IMR-90 (cell line): ENCODE results near the gene L3MBTL4. TPM values are rescaled to one million over a fixed set of nuclear protein-coding genes. Genes with fewer than 3 reads are reported as not detected.

Experiments used
- ATAC-seq: fragments of 200-7000 bp; cut with Tn5 transposase; 2 replicates; pipeline ENCODE4 v1.9.1; 2020; ENCODE audit warnings: low read depth, mild to moderate bottlenecking, moderate library complexity
- BruUV-seq: library from RNA; stranded (reverse); fragments of 400-500 nt; replicated peaks from 2 replicates; lab custom pipeline; 2021; lab: Mats Ljungman, UMichigan
- CTCF ChIA-PET: fragments of 300-600 bp; formaldehyde crosslinking; extraction: SDS; loops from one replicate; lab custom pipeline; 2021; ENCODE audit warnings: antibody characterized with exemption; lab: Yijun Ruan, JAX
- POLR2A ChIA-PET: fragments of 300-600 bp; sonication (Branson Sonifier 250); formaldehyde crosslinking; loops from one replicate; lab custom pipeline; 2022; ENCODE audit warnings: antibody characterized with exemption; ENCODE audit not compliant: unreplicated experiment; lab: Charles Lee
- DNase-seq: peaks from one replicate; pipeline ENCODE4 v3.0.0; 2013
- H2AFZ ChIP-seq: replicated peaks from 2 replicates; pipeline ENCODE3; 2013; ENCODE audit warnings: low read length, mild to moderate bottlenecking; ENCODE audit not compliant: poor library complexity
- H2AK5ac ChIP-seq: 2 replicates; pipeline ENCODE4 v1.6.1; 2013; ENCODE audit warnings: low read depth, low read length, inconsistent platforms
- H2AK9ac ChIP-seq: replicated peaks from 2 replicates; pipeline ENCODE3; 2013; ENCODE audit warnings: mild to moderate bottlenecking, low read depth, low read length, moderate library complexity; ENCODE audit not compliant: poor library complexity
- H2BK120ac ChIP-seq: 2 replicates; pipeline ENCODE4 v1.6.1; 2013; ENCODE audit warnings: low read depth, low read length, inconsistent platforms
- H2BK15ac ChIP-seq: 3 replicates; pipeline ENCODE4 v1.6.1; 2013; ENCODE audit warnings: low read depth, low read length, inconsistent platforms
- H2BK20ac ChIP-seq: 2 replicates; pipeline ENCODE4 v1.6.1; 2013; ENCODE audit warnings: low read depth, mild to moderate bottlenecking, inconsistent platforms, low read length, moderate library complexity
- H2BK5ac ChIP-seq: 2 replicates; pipeline ENCODE4 v1.6.1; 2013; ENCODE audit warnings: mild to moderate bottlenecking, low read depth, low read length, inconsistent platforms; ENCODE audit not compliant: poor library complexity, severe bottlenecking
- H3K14ac ChIP-seq: replicated peaks from 2 replicates; pipeline ENCODE4 v1.6.1; 2013; ENCODE audit warnings: low read depth, low read length, inconsistent platforms
- H3K18ac ChIP-seq: 2 replicates; pipeline ENCODE4 v1.6.1; 2013; ENCODE audit warnings: low read depth, low read length, control low read depth
- H3K23ac ChIP-seq: 2 replicates; pipeline ENCODE4 v1.6.1; 2013; ENCODE audit warnings: low read depth, low read length, inconsistent platforms
- H3K27ac ChIP-seq: 2 replicates; pipeline ENCODE4 v1.5.1; 2013; ENCODE audit warnings: mild to moderate bottlenecking, control low read depth, low read length; ENCODE audit not compliant: insufficient read depth
- H3K27me3 ChIP-seq: 2 replicates; pipeline ENCODE4 v1.6.1; 2013; ENCODE audit warnings: low read length; ENCODE audit not compliant: control insufficient read depth, insufficient read depth
- H3K36me3 ChIP-seq: 2 replicates; pipeline ENCODE4 v1.6.1; 2013; ENCODE audit warnings: low read length, mixed read lengths; ENCODE audit not compliant: control insufficient read depth, insufficient read depth
- H3K4ac ChIP-seq: 2 replicates; pipeline ENCODE4 v1.6.1; 2013; ENCODE audit warnings: low read depth, low read length, inconsistent platforms
- H3K4me1 ChIP-seq: 2 replicates; pipeline ENCODE4 v1.6.1; 2013; ENCODE audit warnings: low read length, mixed read lengths; ENCODE audit not compliant: control insufficient read depth, insufficient read depth
- H3K4me2 ChIP-seq: 2 replicates; pipeline ENCODE4 v1.6.1; 2013; ENCODE audit warnings: low read depth, mild to moderate bottlenecking, control low read depth, low read length, moderate library complexity
- H3K4me3 ChIP-seq: 2 replicates; pipeline ENCODE4 v1.5.1; 2013; ENCODE audit warnings: low read depth, mild to moderate bottlenecking, control low read depth, low read length, moderate library complexity; ENCODE audit not compliant: insufficient read depth
- H3K56ac ChIP-seq: 2 replicates; pipeline ENCODE4 v1.6.1; 2013; ENCODE audit warnings: low read length, inconsistent platforms; ENCODE audit not compliant: insufficient read depth; ENCODE audit errors: extremely low read depth
- H3K79me1 ChIP-seq, 2 experiments: 2 replicates each; pipeline ENCODE4 v1.6.1; 2013; ENCODE audit warnings: low read length in 2 of 2, inconsistent platforms in 1 of 2, low read depth in 1 of 2
- H3K9ac ChIP-seq: 2 replicates; pipeline ENCODE4 v1.6.1; 2013; ENCODE audit warnings: low read depth, low read length, control low read depth
- H3K9me1 ChIP-seq: 2 replicates; pipeline ENCODE4 v1.6.1; 2013; ENCODE audit warnings: low read length, inconsistent platforms; ENCODE audit not compliant: insufficient read depth
- H3K9me3 ChIP-seq: 2 replicates; pipeline ENCODE4 v1.6.1; 2013; ENCODE audit warnings: low read length; ENCODE audit not compliant: control insufficient read depth, insufficient read depth
- H4K20me1 ChIP-seq: 2 replicates; pipeline ENCODE4 v1.6.1; 2013; ENCODE audit warnings: low read length, inconsistent platforms; ENCODE audit not compliant: insufficient read depth
- H4K5ac ChIP-seq: 2 replicates; pipeline ENCODE4 v1.6.1; 2013; ENCODE audit warnings: mild to moderate bottlenecking, low read depth, low read length, control low read depth
- H4K8ac ChIP-seq, 2 experiments: 2 replicates each; pipeline ENCODE4 v1.6.1; 2013; ENCODE audit warnings: low read depth in 2 of 2, low read length in 2 of 2, control low read depth in 1 of 2, inconsistent platforms in 1 of 2
- H4K91ac ChIP-seq: 2 replicates; pipeline ENCODE4 v1.6.1; 2013; ENCODE audit warnings: low read depth, low read length, inconsistent platforms; ENCODE audit not compliant: insufficient read depth
- BHLHE40 ChIP-seq: fragments of 150-350 bp; IDR thresholded peaks from 2 replicates; pipeline ENCODE4 v1.6.1; 2016; ENCODE audit warnings: mild to moderate bottlenecking, low read depth, low read length
- CEBPB ChIP-seq: IDR thresholded peaks from 2 replicates; pipeline ENCODE4 v1.6.1; 2012; ENCODE audit warnings: low read depth, low read length, improper control_type of control experiment
- CHD1 ChIP-seq: IDR thresholded peaks from 2 replicates; pipeline ENCODE4 v1.6.1; 2012; ENCODE audit warnings: low read depth, low read length, improper control_type of control experiment
- FOS ChIP-seq: fragments of 150-350 bp; IDR thresholded peaks from 2 replicates; pipeline ENCODE4 v1.6.1; 2016; ENCODE audit warnings: low read depth, low read length
- MAFK ChIP-seq: IDR thresholded peaks from 2 replicates; pipeline ENCODE4 v1.6.1; 2012; ENCODE audit warnings: low read depth, low read length, improper control_type of control experiment
- MAZ ChIP-seq: IDR thresholded peaks from 2 replicates; pipeline ENCODE4 v1.6.1; 2012; ENCODE audit warnings: low read depth, mild to moderate bottlenecking, low read length, improper control_type of control experiment, moderate library complexity, borderline replicate concordance
- MXI1 ChIP-seq: IDR thresholded peaks from 2 replicates; pipeline ENCODE4 v1.6.1; 2012; ENCODE audit warnings: low read depth, mild to moderate bottlenecking, low read length, moderate library complexity, borderline replicate concordance
- NFE2L2 ChIP-seq: fragments of 150-350 bp; IDR thresholded peaks from 2 replicates; pipeline ENCODE4 v1.6.1; 2016; ENCODE audit warnings: low read depth, mild to moderate bottlenecking, low read length
- POLR2A ChIP-seq: IDR thresholded peaks from 2 replicates; pipeline ENCODE4 v1.6.1; 2012; ENCODE audit warnings: mild to moderate bottlenecking, low read depth, low read length
- RAD21 ChIP-seq: IDR thresholded peaks from 2 replicates; pipeline ENCODE4 v1.6.1; 2012; ENCODE audit warnings: low read length, improper control_type of control experiment
- RCOR1 ChIP-seq: IDR thresholded peaks from 2 replicates; pipeline ENCODE4 v1.6.1; 2012; ENCODE audit warnings: mild to moderate bottlenecking, low read length, improper control_type of control experiment; ENCODE audit not compliant: insufficient replicate concordance
- RFX5 ChIP-seq: IDR thresholded peaks from 2 replicates; pipeline ENCODE4 v1.8.0; 2012; ENCODE audit warnings: low read depth, mild to moderate bottlenecking, low read length, moderate library complexity
- SMC3 ChIP-seq: fragments of 150-350 bp; IDR thresholded peaks from 2 replicates; pipeline ENCODE4 v1.6.1; 2016; ENCODE audit warnings: low read depth, mild to moderate bottlenecking, antibody characterized with exemption, low read length, moderate library complexity
- USF2 ChIP-seq: fragments of 150-350 bp; IDR thresholded peaks from 2 replicates; pipeline ENCODE4 v1.6.1; 2017; ENCODE audit warnings: mild to moderate bottlenecking, antibody characterized with exemption, low read length, low read depth
- WGBS, 2 experiments: methylation state at CpG; one replicate each; pipeline versions ENCODE4 v1.1.5 to v1.1.7; 2013; ENCODE audit warnings: missing lambda C conversion rate in 2 of 2; ENCODE audit not compliant: insufficient read length in 1 of 2; ENCODE audit errors: extremely low coverage in 2 of 2; 5-methylcytosine and 5-hydroxymethylcytosine counted together
- dilution Hi-C: fragments of 300-500 bp; cut with HindIII; formaldehyde crosslinking; loops from one replicate; pipeline ENCODE4 v1.14.3; 2018; ENCODE audit warnings: low sequenced_read_pairs; ENCODE audit not compliant: unreplicated experiment
- in situ Hi-C: fragments of 300-500 bp; cut with MboI; formaldehyde crosslinking; loops from 3 replicates; pipeline ENCODE4 v1.14.3; 2019; ENCODE audit warnings: low sequenced_read_pairs, inconsistent platforms, mixed read lengths
- intact Hi-C: fragments of 100-400 bp; cut with micrococcal nuclease; formaldehyde crosslinking; loops from 2 replicates; pipeline ENCODE4 v1.10.0; 2022
- polyA plus RNA-seq, 3 experiments: library from polyadenylated mRNA; depleted of rRNA; stranded (reverse); fragments of >200 nt; gene quantifications; 2 replicates each; pipeline ENCODE4 v1.2.3, GENCODE V29; 2012; ENCODE audit warnings: low replicate concordance in 1 of 3
- total RNA-seq: library from RNA; depleted of rRNA; stranded (reverse); fragments of >200 nt; gene quantifications from 2 replicates; pipeline ENCODE4 v1.2.3, GENCODE V29; 2012
- TF ChIP-seq, protein P1 (sequence below): conservative IDR thresholded peaks from 2 replicates; pipeline ENCODE4 v1.5.1; 2012; ENCODE audit warnings: mild to moderate bottlenecking, low read depth, low read length, improper control_type of control experiment
- TF ChIP-seq, protein P2 (sequence below): fragments of 150-350 bp; IDR thresholded peaks from 2 replicates; pipeline ENCODE4 v1.6.1; 2016; ENCODE audit warnings: low read depth, mild to moderate bottlenecking, low read length, moderate library complexity, borderline replicate concordance

L3MBTL4 gene
- total and polyA plus RNA-seq, 2 of the 4 experiments (the other 2 are of a cell fraction): under 0.01 to 0.02 TPM

DNA sequence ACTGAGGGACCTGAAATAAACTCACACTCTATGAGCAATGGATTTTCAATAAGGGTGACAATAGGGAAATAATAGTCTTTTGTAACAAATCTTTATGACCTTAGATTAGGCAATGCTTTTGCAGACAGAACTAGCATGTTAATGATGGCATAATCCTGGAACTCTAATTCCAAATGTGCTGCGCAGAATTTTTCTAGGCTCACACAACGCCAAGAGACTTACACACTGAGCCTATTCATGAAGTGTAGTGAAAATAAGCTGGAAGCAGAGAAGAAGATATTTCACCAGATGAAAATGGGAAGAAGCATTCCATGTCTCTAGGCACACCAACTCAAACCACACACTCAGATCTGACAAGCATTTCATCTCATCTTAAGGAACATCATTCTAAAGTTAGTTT lies 178.5 kb downstream of the L3MBTL4 start:
- Histone ChIP-seq H3K9me3 (no peaks in the 10 kb centered on the region), H2AK9ac (no peak overlapping the region), H4K20me1 (no peaks in the 10 kb centered on the region), H4K8ac (no peak overlapping the region), H4K91ac (no peak overlapping the region), H2AFZ (no peak overlapping the region), H3K18ac (no peak overlapping the region), H3K23ac (no peak overlapping the region), H4K5ac (no peak overlapping the region), H2BK20ac (no peak overlapping the region), H3K9me1 (no peaks in the 10 kb centered on the region), H3K4me1 (no peaks in the 10 kb centered on the region), H3K4me2 (no peak overlapping the region), H2AK5ac (no peak overlapping the region), H2BK15ac (no peak overlapping the region), H2BK120ac (no peak overlapping the region), H3K79me1 (no peaks in the 10 kb centered on the region), H3K56ac (no peak overlapping the region), H3K27me3 (no peaks in the 10 kb centered on the region), H3K4ac (no peak overlapping the region), H3K27ac (no peak overlapping the region), H3K9ac (no peak overlapping the region), H3K14ac (no peak overlapping the region), H3K4me3 (no peak overlapping the region), H2BK5ac (no peak overlapping the region), H3K36me3 (no peaks in the 10 kb centered on the region)
- DNase-seq (no peak), ATAC-seq (no peak)
- TF ChIP-seq RAD21 (no peak), MXI1 (no peak), RCOR1 (no peak), SMC3 (no peak), USF2 (no peak), MAFK (no peak), CHD1 (no peak), MAZ (no peak), RFX5 (no peak), BHLHE40 (no peak), POLR2A (no peak), NFE2L2 (no peak), FOS (no peak), CEBPB (no peak)
- TF ChIP-seq, protein P1, sequence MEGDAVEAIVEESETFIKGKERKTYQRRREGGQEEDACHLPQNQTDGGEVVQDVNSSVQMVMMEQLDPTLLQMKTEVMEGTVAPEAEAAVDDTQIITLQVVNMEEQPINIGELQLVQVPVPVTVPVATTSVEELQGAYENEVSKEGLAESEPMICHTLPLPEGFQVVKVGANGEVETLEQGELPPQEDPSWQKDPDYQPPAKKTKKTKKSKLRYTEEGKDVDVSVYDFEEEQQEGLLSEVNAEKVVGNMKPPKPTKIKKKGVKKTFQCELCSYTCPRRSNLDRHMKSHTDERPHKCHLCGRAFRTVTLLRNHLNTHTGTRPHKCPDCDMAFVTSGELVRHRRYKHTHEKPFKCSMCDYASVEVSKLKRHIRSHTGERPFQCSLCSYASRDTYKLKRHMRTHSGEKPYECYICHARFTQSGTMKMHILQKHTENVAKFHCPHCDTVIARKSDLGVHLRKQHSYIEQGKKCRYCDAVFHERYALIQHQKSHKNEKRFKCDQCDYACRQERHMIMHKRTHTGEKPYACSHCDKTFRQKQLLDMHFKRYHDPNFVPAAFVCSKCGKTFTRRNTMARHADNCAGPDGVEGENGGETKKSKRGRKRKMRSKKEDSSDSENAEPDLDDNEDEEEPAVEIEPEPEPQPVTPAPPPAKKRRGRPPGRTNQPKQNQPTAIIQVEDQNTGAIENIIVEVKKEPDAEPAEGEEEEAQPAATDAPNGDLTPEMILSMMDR: no peak
- TF ChIP-seq, protein P2, sequence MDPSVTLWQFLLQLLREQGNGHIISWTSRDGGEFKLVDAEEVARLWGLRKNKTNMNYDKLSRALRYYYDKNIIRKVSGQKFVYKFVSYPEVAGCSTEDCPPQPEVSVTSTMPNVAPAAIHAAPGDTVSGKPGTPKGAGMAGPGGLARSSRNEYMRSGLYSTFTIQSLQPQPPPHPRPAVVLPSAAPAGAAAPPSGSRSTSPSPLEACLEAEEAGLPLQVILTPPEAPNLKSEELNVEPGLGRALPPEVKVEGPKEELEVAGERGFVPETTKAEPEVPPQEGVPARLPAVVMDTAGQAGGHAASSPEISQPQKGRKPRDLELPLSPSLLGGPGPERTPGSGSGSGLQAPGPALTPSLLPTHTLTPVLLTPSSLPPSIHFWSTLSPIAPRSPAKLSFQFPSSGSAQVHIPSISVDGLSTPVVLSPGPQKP: no peak
- intact Hi-C loops (no loop called here), dilution Hi-C loops (no loop called here), in situ Hi-C loops (no loop called here)
- CTCF ChIA-PET: no interaction called here
- BruUV-seq: no TSS peak
- POLR2A ChIA-PET: no interaction called here
- WGBS, 2 experiments: no CpG with 5 or more reads among the region's 2 CpGs
